ENCODE results near the gene CCL19.

Gene CCL19

DNA sequence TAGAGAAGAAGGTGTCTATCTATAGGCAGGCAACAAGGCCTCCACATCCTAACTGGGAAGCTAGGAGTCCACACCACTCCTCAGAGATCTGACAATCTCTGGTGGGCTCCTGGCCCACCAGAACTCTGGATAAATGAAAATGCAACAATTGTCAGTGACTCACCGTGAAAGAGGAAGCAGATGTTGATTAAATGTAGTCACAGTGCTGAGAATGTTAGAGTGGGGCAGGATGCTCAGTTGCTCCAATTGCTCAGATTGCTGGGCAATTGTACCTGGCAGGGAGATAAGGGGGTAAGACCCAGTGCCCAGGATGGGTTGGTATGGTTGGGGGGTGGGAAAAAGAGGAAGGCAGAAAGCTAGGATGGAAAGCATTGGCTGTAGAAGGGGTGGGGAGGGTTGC lies 4.3 kb downstream of the CCL19 start:
- TF ChIP-seq, protein P1, sequence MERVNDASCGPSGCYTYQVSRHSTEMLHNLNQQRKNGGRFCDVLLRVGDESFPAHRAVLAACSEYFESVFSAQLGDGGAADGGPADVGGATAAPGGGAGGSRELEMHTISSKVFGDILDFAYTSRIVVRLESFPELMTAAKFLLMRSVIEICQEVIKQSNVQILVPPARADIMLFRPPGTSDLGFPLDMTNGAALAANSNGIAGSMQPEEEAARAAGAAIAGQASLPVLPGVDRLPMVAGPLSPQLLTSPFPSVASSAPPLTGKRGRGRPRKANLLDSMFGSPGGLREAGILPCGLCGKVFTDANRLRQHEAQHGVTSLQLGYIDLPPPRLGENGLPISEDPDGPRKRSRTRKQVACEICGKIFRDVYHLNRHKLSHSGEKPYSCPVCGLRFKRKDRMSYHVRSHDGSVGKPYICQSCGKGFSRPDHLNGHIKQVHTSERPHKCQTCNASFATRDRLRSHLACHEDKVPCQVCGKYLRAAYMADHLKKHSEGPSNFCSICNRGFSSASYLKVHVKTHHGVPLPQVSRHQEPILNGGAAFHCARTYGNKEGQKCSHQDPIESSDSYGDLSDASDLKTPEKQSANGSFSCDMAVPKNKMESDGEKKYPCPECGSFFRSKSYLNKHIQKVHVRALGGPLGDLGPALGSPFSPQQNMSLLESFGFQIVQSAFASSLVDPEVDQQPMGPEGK (CRISPR knock-in tag; IDR thresholded peaks at IDR 0.05; ENCODE audit: borderline replicate concordance): no peak
- no peak for TF ChIP-seq TCF4 (CRISPR knock-in tag; IDR thresholded peaks at IDR 0.05; ENCODE audit: borderline replicate concordance)
- TF ChIP-seq, protein P2, sequence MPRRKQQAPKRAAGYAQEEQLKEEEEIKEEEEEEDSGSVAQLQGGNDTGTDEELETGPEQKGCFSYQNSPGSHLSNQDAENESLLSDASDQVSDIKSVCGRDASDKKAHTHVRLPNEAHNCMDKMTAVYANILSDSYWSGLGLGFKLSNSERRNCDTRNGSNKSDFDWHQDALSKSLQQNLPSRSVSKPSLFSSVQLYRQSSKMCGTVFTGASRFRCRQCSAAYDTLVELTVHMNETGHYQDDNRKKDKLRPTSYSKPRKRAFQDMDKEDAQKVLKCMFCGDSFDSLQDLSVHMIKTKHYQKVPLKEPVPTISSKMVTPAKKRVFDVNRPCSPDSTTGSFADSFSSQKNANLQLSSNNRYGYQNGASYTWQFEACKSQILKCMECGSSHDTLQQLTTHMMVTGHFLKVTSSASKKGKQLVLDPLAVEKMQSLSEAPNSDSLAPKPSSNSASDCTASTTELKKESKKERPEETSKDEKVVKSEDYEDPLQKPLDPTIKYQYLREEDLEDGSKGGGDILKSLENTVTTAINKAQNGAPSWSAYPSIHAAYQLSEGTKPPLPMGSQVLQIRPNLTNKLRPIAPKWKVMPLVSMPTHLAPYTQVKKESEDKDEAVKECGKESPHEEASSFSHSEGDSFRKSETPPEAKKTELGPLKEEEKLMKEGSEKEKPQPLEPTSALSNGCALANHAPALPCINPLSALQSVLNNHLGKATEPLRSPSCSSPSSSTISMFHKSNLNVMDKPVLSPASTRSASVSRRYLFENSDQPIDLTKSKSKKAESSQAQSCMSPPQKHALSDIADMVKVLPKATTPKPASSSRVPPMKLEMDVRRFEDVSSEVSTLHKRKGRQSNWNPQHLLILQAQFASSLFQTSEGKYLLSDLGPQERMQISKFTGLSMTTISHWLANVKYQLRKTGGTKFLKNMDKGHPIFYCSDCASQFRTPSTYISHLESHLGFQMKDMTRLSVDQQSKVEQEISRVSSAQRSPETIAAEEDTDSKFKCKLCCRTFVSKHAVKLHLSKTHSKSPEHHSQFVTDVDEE (CRISPR knock-in tag; IDR thresholded peaks at IDR 0.05): no peak
- no peak for TF ChIP-seq ZNF565 (CRISPR knock-in tag; conservative IDR thresholded peaks at IDR 0.05; ENCODE audit: low read depth)
- TF ChIP-seq CSDC2 (CRISPR knock-in tag; IDR thresholded peaks at IDR 0.05): no peak
- TF ChIP-seq ZNF70 (CRISPR knock-in tag; IDR thresholded peaks at IDR 0.05): no peak
- no peak for TF ChIP-seq ESRRG (CRISPR knock-in tag; IDR thresholded peaks at IDR 0.05)
- TF ChIP-seq RARB (CRISPR knock-in tag; IDR thresholded peaks at IDR 0.05): no peak
- TF ChIP-seq ARNTL (CRISPR knock-in tag; IDR thresholded peaks at IDR 0.05; ENCODE audit: borderline replicate concordance, low read depth): no peak
- no peak for TF ChIP-seq ZC3H10 (CRISPR knock-in tag; IDR thresholded peaks at IDR 0.05)
- TF ChIP-seq ZFP30 (CRISPR knock-in tag; IDR thresholded peaks at IDR 0.05): no peak
- no peak for TF ChIP-seq ZNF8 (CRISPR knock-in tag; IDR thresholded peaks at IDR 0.05)
- TF ChIP-seq SNAI2 (CRISPR knock-in tag; IDR thresholded peaks at IDR 0.05): no peak
- TF ChIP-seq GLIS3 (CRISPR knock-in tag; IDR thresholded peaks at IDR 0.05): no peak
- no peak for TF ChIP-seq PPARA (CRISPR knock-in tag; IDR thresholded peaks at IDR 0.05; ENCODE audit: borderline replicate concordance)
- TF ChIP-seq ZFP3 (CRISPR knock-in tag; IDR thresholded peaks at IDR 0.05): no peak
- no peak for ATAC-seq

DNA sequence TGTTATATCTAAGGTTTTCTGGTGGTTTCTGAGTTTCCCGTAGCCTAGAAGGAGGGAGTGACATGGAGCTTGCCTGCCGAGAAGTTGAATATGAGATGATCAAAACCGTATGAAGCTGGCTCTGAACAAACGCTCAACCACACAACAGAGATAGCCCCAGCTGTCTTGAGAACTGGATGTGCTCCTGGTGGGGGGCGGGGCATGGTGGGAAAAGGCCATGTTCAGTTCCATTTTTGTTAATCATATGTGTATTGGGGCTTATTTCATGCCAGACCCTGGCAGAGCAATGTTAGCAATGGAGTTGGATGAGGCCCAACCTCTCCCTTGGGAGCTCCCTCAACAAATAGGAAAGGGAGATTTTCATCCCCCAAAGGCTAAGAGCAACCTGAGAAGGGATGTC lies 4.8 kb downstream of the CCL19 start:
- ATAC-seq: no peak
- TF ChIP-seq CSDC2 (CRISPR knock-in tag; IDR thresholded peaks at IDR 0.05) (no peak), OSR1 (CRISPR knock-in tag; IDR thresholded peaks at IDR 0.05) (no peak), GLIS3 (CRISPR knock-in tag; IDR thresholded peaks at IDR 0.05) (no peak), ZFP30 (CRISPR knock-in tag; IDR thresholded peaks at IDR 0.05) (no peak), TCF4 (CRISPR knock-in tag; IDR thresholded peaks at IDR 0.05; ENCODE audit: borderline replicate concordance) (no peak), ZC3H10 (CRISPR knock-in tag; IDR thresholded peaks at IDR 0.05) (no peak), RARB (CRISPR knock-in tag; IDR thresholded peaks at IDR 0.05) (no peak), ARNTL (CRISPR knock-in tag; IDR thresholded peaks at IDR 0.05; ENCODE audit: borderline replicate concordance, low read depth) (no peak)

DNA sequence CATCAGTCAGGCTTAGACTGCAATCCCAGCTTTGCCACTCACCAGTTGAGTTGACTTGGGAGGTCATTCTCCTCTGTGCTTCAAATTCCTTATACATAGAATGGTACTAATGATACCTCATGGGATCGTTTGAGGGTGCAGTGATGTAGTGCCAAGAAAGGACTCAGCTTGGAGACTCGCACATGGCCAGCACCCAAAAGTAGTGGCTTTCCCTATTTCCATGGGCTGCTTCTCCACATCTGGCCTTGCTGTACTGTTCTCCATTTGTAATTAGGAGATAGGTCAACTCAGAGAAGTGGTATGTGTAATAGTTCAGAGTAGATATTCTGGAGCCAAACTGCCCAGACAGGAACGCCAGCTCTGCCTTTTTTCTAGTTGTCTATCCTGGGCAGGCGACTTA lies 5.5 kb downstream of the CCL19 start:
- ATAC-seq: no peak
- TF ChIP-seq ZNF8 (CRISPR knock-in tag; IDR thresholded peaks at IDR 0.05): no peak
- TF ChIP-seq, protein P3, sequence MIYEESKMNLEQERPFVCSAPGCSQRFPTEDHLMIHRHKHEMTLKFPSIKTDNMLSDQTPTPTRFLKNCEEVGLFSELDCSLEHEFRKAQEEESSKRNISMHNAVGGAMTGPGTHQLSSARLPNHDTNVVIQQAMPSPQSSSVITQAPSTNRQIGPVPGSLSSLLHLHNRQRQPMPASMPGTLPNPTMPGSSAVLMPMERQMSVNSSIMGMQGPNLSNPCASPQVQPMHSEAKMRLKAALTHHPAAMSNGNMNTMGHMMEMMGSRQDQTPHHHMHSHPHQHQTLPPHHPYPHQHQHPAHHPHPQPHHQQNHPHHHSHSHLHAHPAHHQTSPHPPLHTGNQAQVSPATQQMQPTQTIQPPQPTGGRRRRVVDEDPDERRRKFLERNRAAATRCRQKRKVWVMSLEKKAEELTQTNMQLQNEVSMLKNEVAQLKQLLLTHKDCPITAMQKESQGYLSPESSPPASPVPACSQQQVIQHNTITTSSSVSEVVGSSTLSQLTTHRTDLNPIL (CRISPR knock-in tag; IDR thresholded peaks at IDR 0.05; ENCODE audit: low read depth): no peak
- TF ChIP-seq ZFP30 (CRISPR knock-in tag; IDR thresholded peaks at IDR 0.05): no peak
- no peak for TF ChIP-seq BACH2 (CRISPR knock-in tag; IDR thresholded peaks at IDR 0.05; ENCODE audit: borderline replicate concordance)
- no peak for TF ChIP-seq GLIS3 (CRISPR knock-in tag; IDR thresholded peaks at IDR 0.05)
- TF ChIP-seq ZNF565 (CRISPR knock-in tag; conservative IDR thresholded peaks at IDR 0.05; ENCODE audit: low read depth): no peak
- no peak for TF ChIP-seq PPARA (CRISPR knock-in tag; IDR thresholded peaks at IDR 0.05; ENCODE audit: borderline replicate concordance)
- TF ChIP-seq RARB (CRISPR knock-in tag; IDR thresholded peaks at IDR 0.05): no peak
- TF ChIP-seq TOX (CRISPR knock-in tag; IDR thresholded peaks at IDR 0.05; ENCODE audit: borderline replicate concordance): no peak
- no peak for TF ChIP-seq ISL1 (CRISPR knock-in tag; IDR thresholded peaks at IDR 0.05)
- TF ChIP-seq, protein P1 (CRISPR knock-in tag; IDR thresholded peaks at IDR 0.05; ENCODE audit: borderline replicate concordance): no peak
- no peak for TF ChIP-seq SNAI2 (CRISPR knock-in tag; IDR thresholded peaks at IDR 0.05)
- TF ChIP-seq ESRRG (CRISPR knock-in tag; IDR thresholded peaks at IDR 0.05): no peak
- TF ChIP-seq, protein P4, sequence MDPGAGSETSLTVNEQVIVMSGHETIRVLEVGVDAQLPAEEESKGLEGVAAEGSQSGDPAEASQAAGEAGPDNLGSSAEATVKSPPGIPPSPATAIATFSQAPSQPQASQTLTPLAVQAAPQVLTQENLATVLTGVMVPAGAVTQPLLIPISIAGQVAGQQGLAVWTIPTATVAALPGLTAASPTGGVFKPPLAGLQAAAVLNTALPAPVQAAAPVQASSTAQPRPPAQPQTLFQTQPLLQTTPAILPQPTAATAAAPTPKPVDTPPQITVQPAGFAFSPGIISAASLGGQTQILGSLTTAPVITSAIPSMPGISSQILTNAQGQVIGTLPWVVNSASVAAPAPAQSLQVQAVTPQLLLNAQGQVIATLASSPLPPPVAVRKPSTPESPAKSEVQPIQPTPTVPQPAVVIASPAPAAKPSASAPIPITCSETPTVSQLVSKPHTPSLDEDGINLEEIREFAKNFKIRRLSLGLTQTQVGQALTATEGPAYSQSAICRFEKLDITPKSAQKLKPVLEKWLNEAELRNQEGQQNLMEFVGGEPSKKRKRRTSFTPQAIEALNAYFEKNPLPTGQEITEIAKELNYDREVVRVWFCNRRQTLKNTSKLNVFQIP (CRISPR knock-in tag; IDR thresholded peaks at IDR 0.05; ENCODE audit: borderline replicate concordance, low read depth): no peak
- TF ChIP-seq ZFP3 (CRISPR knock-in tag; IDR thresholded peaks at IDR 0.05): no peak

Measured in SK-N-SH treated with all-trans-retinoic acid at 6 μM for 48 hours (cell line).